HCT116 (cell line): ENCODE results near the gene KCNG1.

Source experiments
- CEBPB ChIP-seq: IDR thresholded peaks from 2 replicates; pipeline ENCODE4 v1.6.1; 2012; ENCODE audit warnings: low read depth
- EZH2 ChIP-seq: fragments of 200-600 bp; sonication (generic); IDR thresholded peaks from 2 replicates; pipeline ENCODE4 v1.6.1; 2017; ENCODE audit warnings: antibody characterized with exemption, mixed run types
- EZH2phosphoT487 ChIP-seq: fragments of 200-600 bp; IDR thresholded peaks from 2 replicates; pipeline ENCODE4 v1.6.1; 2018; ENCODE audit warnings: antibody characterized with exemption, borderline replicate concordance
- JUND ChIP-seq: IDR thresholded peaks from 2 replicates; pipeline ENCODE4 v1.6.1; 2012
- RAD21 ChIP-seq: IDR thresholded peaks from 2 replicates; pipeline ENCODE4 v1.6.1; 2012; ENCODE audit warnings: low read depth, mild to moderate bottlenecking
- SIN3A ChIP-seq: IDR thresholded peaks from 2 replicates; pipeline ENCODE4 v1.6.1; 2012; ENCODE audit warnings: low read depth
- TCF7L2 ChIP-seq: IDR thresholded peaks from 2 replicates; pipeline ENCODE4 v1.7.0; 2011; ENCODE audit warnings: borderline replicate concordance, inconsistent platforms; ENCODE audit not compliant: insufficient read depth, insufficient read length; ENCODE audit errors: extremely low read depth
- TF ChIP-seq, protein P1 (sequence below), 3 experiments: fragments of 200-600 bp in 1 of 3; sonication (generic) in 1 of 3; IDR thresholded peaks in 2 of 3; conservative IDR thresholded peaks in 1 of 3; 2 replicates each; pipeline ENCODE4 v1.5.1; 2012 to 2017; ENCODE audit warnings: low read depth in 2 of 3, low read length in 2 of 3, antibody characterized with exemption in 1 of 3, borderline replicate concordance in 1 of 3, control low read depth in 1 of 3, mild to moderate bottlenecking in 1 of 3, mixed read lengths in 1 of 3, mixed run types in 1 of 3, moderate library complexity in 1 of 3; ENCODE audit not compliant: insufficient read depth in 1 of 3
- TF ChIP-seq, protein P2 (sequence below): IDR thresholded peaks from 2 replicates; pipeline ENCODE4 v1.6.1; 2011; ENCODE audit warnings: mild to moderate bottlenecking, low read length, moderate library complexity; ENCODE audit not compliant: insufficient replicate concordance; ENCODE audit errors: extremely low read depth

GRCh38 chr20:51042064-51042463 is 19.2 kb upstream of the KCNG1 start:
- TF ChIP-seq EZH2 (no peak), SIN3A (no peak), EZH2phosphoT487 (no peak), CEBPB (no peak), RAD21 (no peak), JUND (no peak), TCF7L2 (no peak)
- TF ChIP-seq, protein P1, sequence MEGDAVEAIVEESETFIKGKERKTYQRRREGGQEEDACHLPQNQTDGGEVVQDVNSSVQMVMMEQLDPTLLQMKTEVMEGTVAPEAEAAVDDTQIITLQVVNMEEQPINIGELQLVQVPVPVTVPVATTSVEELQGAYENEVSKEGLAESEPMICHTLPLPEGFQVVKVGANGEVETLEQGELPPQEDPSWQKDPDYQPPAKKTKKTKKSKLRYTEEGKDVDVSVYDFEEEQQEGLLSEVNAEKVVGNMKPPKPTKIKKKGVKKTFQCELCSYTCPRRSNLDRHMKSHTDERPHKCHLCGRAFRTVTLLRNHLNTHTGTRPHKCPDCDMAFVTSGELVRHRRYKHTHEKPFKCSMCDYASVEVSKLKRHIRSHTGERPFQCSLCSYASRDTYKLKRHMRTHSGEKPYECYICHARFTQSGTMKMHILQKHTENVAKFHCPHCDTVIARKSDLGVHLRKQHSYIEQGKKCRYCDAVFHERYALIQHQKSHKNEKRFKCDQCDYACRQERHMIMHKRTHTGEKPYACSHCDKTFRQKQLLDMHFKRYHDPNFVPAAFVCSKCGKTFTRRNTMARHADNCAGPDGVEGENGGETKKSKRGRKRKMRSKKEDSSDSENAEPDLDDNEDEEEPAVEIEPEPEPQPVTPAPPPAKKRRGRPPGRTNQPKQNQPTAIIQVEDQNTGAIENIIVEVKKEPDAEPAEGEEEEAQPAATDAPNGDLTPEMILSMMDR (IDR thresholded peaks at IDR 0.05 in 2 of 3, conservative IDR thresholded peaks at IDR 0.05 in 1 of 3; ENCODE audit: borderline replicate concordance in 1 of 3, insufficient read depth in 1 of 3, low read depth in 2 of 3, low read length in 2 of 3) = no peak
- TF ChIP-seq, protein P2, sequence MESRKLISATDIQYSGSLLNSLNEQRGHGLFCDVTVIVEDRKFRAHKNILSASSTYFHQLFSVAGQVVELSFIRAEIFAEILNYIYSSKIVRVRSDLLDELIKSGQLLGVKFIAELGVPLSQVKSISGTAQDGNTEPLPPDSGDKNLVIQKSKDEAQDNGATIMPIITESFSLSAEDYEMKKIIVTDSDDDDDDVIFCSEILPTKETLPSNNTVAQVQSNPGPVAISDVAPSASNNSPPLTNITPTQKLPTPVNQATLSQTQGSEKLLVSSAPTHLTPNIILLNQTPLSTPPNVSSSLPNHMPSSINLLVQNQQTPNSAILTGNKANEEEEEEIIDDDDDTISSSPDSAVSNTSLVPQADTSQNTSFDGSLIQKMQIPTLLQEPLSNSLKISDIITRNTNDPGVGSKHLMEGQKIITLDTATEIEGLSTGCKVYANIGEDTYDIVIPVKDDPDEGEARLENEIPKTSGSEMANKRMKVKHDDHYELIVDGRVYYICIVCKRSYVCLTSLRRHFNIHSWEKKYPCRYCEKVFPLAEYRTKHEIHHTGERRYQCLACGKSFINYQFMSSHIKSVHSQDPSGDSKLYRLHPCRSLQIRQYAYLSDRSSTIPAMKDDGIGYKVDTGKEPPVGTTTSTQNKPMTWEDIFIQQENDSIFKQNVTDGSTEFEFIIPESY = no peak
